HG03469 (cell line): ENCODE data around the gene RIOK3.
A peak's percentile ranks its signal among the peaks of the same experiment; 100 is the strongest.
"Not testable (repeated sequence)": the region's sequence is repeated elsewhere in the genome, so short reads cannot be mapped to it uniquely, and the experiment has no call there.

Source experiments
- ATAC-seq: cut with Tn5 transposase; IDR thresholded peaks from one replicate; pipeline ENCODE4 v1.9.1; 2021; ENCODE audit warnings: mild to moderate bottlenecking, moderate library complexity, moderate number of reproducible peaks; ENCODE audit not compliant: unreplicated experiment

The RIOK3 gene

GRCh38 chr18:23451011-23451410 lies 2.1 kb upstream of the RIOK3 start:
- no peak for ATAC-seq

- ATAC-seq, result no peak
These were observed 1.6 kb upstream of the RIOK3 start for GRCh38 chr18:23451491-23451890.

GRCh38 chr18:23452347-23452727 lies 750 bp upstream of the RIOK3 start:
- no peak for ATAC-seq

- no peak for ATAC-seq
These were observed 582 bp downstream of the RIOK3 start for GRCh38 chr18:23453680-23454058.

- no peak for ATAC-seq
These were observed 3.7 kb downstream of the RIOK3 start for GRCh38 chr18:23456835-23457234.

- ATAC-seq, result no peak
These were observed 5.9 kb downstream of the RIOK3 start for GRCh38 chr18:23458830-23459529.

- ATAC-seq, result no peak
These were observed 6.4 kb downstream of the RIOK3 start for GRCh38 chr18:23459530-23459921.

- no peak for ATAC-seq
These were observed 7.5 kb downstream of the RIOK3 start for GRCh38 chr18:23460285-23461273.

GRCh38 chr18:23462876-23463275 lies 9.8 kb downstream of the RIOK3 start:
- no peak for ATAC-seq

GRCh38 chr18:23468753-23469459 lies 15.8 kb downstream of the RIOK3 start:
- no peak for ATAC-seq

GRCh38 chr18:23470620-23471387 lies 17.7 kb downstream of the RIOK3 start:
- ATAC-seq, result no peak

- ATAC-seq, result no peak
These were observed 18.4 kb downstream of the RIOK3 start for GRCh38 chr18:23471486-23471885.

GRCh38 chr18:23479829-23480505 lies 26.9 kb downstream of the RIOK3 start:
- peak; percentile 40 for ATAC-seq

- ATAC-seq, result no peak
These were observed 31.6 kb downstream of the RIOK3 start for GRCh38 chr18:23484561-23485182.

- no peak for ATAC-seq
These were observed 32.3 kb downstream of the RIOK3 start for GRCh38 chr18:23485386-23485785.

GRCh38 chr18:23487738-23488570 lies 34.9 kb downstream of the RIOK3 start:
- no peak for ATAC-seq

GRCh38 chr18:23489586-23489985 lies 36.5 kb downstream of the RIOK3 start:
- ATAC-seq, result not testable (repeated sequence)

- ATAC-seq, result no peak
These were observed 40.6 kb downstream of the RIOK3 start for GRCh38 chr18:23493654-23494053.

- no peak for ATAC-seq
These were observed 41.9 kb downstream of the RIOK3 start for GRCh38 chr18:23494992-23495391.
